GM19099 (cell line): ENCODE results near the gene SEC14L5.

Experiments
- POLR2A ChIP-seq: IDR thresholded peaks from 3 replicates; pipeline ENCODE4 v1.6.1; 2011; ENCODE audit warnings: low read depth; ENCODE audit not compliant: insufficient read length; ENCODE audit errors: extremely low read depth

Gene SEC14L5

GRCh38 chr16:5007256-5007655 lies 49.1 kb downstream of the SEC14L5 start:
- no peak for TF ChIP-seq POLR2A

- TF ChIP-seq POLR2A: no peak
Observed at GRCh38 chr16:5008311-5008731, 50.2 kb downstream of the SEC14L5 start.

- TF ChIP-seq POLR2A: no peak
Observed at GRCh38 chr16:5010576-5011329, 52.6 kb downstream of the SEC14L5 start.

- no peak for TF ChIP-seq POLR2A
Observed at GRCh38 chr16:5011637-5012036, 53.5 kb downstream of the SEC14L5 start.

- TF ChIP-seq POLR2A: no peak
Observed at GRCh38 chr16:5012887-5013286, 54.8 kb downstream of the SEC14L5 start.

- TF ChIP-seq POLR2A: no peak
Observed at GRCh38 chr16:5015351-5015750, 57.2 kb downstream of the SEC14L5 start.

- no peak for TF ChIP-seq POLR2A
Observed at GRCh38 chr16:5015887-5016286, 57.8 kb downstream of the SEC14L5 start.

- no peak for TF ChIP-seq POLR2A
Observed at GRCh38 chr16:5016967-5017677, 59.0 kb downstream of the SEC14L5 start.

- TF ChIP-seq POLR2A: no peak
Observed at GRCh38 chr16:5017678-5017969, 59.5 kb downstream of the SEC14L5 start.

- TF ChIP-seq POLR2A: no peak
Observed at GRCh38 chr16:5018793-5019192, 60.7 kb downstream of the SEC14L5 start.

- TF ChIP-seq POLR2A: no peak
Observed at GRCh38 chr16:5019775-5020174, 61.6 kb downstream of the SEC14L5 start.

- no peak for TF ChIP-seq POLR2A
Observed at GRCh38 chr16:5020551-5020950, 62.4 kb downstream of the SEC14L5 start.

- TF ChIP-seq POLR2A: no peak
Observed at GRCh38 chr16:5022521-5022920, 64.4 kb downstream of the SEC14L5 start.

GRCh38 chr16:5024632-5025031 lies 66.5 kb downstream of the SEC14L5 start:
- no peak for TF ChIP-seq POLR2A

GRCh38 chr16:5025171-5025632 lies 67.1 kb downstream of the SEC14L5 start:
- TF ChIP-seq POLR2A: no peak

GRCh38 chr16:5026664-5027063 lies 68.5 kb downstream of the SEC14L5 start:
- no peak for TF ChIP-seq POLR2A

GRCh38 chr16:5027086-5027485 lies 69.0 kb downstream of the SEC14L5 start:
- TF ChIP-seq POLR2A: no peak

- TF ChIP-seq POLR2A: no peak
Observed at GRCh38 chr16:5027575-5028235, 69.6 kb downstream of the SEC14L5 start.
